ENCODE results near the gene CSF1R. TPM values are rescaled to one million over a fixed set of nuclear protein-coding genes. Genes with fewer than 3 reads are reported as not detected.

CSF1R gene
- total RNA-seq, 4 donors from 2014 or later, result 24.9 to 51.7 (median 31.5) TPM

DNA sequence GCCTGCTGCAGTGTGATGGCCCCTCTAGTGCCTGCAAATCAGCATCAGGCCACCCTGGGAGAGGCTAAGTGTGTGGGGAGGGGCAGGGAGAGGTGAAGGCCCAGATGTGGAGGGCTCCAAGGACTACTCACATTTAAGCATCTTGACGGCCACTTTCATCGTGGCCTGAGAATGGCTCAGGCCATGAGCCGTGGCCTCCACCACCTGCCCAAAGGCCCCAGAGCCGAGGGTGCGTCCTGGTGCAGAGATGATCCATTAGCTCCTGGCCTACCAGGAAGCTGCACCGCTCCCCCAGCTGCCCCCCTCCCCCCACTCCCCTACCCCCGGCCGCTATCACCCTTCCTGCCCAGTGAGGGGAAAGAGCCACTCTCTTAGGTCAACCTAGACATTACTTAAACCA lies 38.2 kb upstream of the CSF1R start:
- 92% methylated on average over 6 of the region's 8 CpGs for WGBS

DNA sequence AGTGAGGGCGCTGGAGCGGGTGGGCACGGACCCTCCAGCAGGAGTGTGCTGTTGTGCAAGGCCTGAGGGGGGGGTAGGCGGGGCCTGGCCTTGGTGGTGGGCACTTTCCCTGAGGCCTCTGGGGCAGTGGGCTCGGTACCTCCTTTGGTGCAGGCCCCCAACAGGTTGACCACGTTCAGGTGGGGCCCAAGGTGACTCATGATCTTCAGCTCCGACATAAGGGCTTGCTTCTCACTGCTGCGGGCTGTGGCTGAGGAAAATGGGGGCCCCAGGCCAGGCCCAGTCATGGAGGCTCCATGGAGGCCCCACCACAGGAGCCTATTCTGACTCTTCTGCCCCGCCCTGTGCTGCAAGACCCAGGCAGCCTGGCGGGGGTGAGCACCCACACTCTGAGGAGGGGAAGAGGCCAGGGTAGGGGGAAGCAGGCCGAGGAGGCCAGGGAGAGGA lies 37.8 kb upstream of the CSF1R start:
- no peaks in the 10 kb centered on the region for H3K9me3 ChIP-seq
- no peak overlapping the region for H3K27ac ChIP-seq (replicated peaks in 1 of 4)
- no peak for TF ChIP-seq POLR2A (IDR thresholded peaks at IDR 0.05; ENCODE audit: low read depth)
- TF ChIP-seq POLR2AphosphoS5 (IDR thresholded peaks at IDR 0.05), result no peak
- no peak for TF ChIP-seq CTCF (IDR thresholded peaks at IDR 0.05)
- TF ChIP-seq EP300 (IDR thresholded peaks at IDR 0.05), result no peak
- no peak overlapping the region for H3K4me3 ChIP-seq
- peaks cover 0 to 5% (median 0%) of the 10 kb centered on the region in 4 donors for H3K4me1 ChIP-seq
- no peaks in the 10 kb centered on the region for H3K27me3 ChIP-seq
- no CpG with 5 or more reads among the region's 11 CpGs for WGBS
- intact Hi-C loops (cut with DNase I), result no loop called here
- H3K36me3 ChIP-seq, result peaks cover 56 to 97% (median 87%) of the 10 kb centered on the region in 4 donors
- no peak for DNase-seq (ENCODE audit: extremely low spot score)

More for the DNA sequence above, 38.2 kb upstream of the CSF1R start:
- H3K4me1 ChIP-seq, result peaks cover 2 to 9% (median 3%) of the 10 kb centered on the region in 4 donors
- H3K36me3 ChIP-seq, result peaks cover 51 to 97% (median 87%) of the 10 kb centered on the region in 4 donors
- no peak overlapping the region for H3K4me3 ChIP-seq
- TF ChIP-seq EP300 (IDR thresholded peaks at IDR 0.05) (no peak), CTCF (IDR thresholded peaks at IDR 0.05) (no peak), POLR2A (IDR thresholded peaks at IDR 0.05; ENCODE audit: low read depth) (no peak)
- no peaks in the 10 kb centered on the region for H3K9me3 ChIP-seq
- no peak for DNase-seq (ENCODE audit: extremely low spot score)
- intact Hi-C loops (cut with DNase I), result no loop called here
- H3K27ac ChIP-seq (replicated peaks in 1 of 4), result no peak overlapping the region
- H3K27me3 ChIP-seq, result no peaks in the 10 kb centered on the region

GRCh38 chr5:150123542-150123941 lies 37.2 kb upstream of the CSF1R start:
- intact Hi-C loops (cut with DNase I), result no loop called here
- no peak for DNase-seq (ENCODE audit: extremely low spot score)
- peaks cover 61 to 97% (median 87%) of the 10 kb centered on the region in 4 donors for H3K36me3 ChIP-seq
- 76% methylated on average over 4 of the region's 4 CpGs for WGBS
- peaks cover 0 to 2% (median 0%) of the 10 kb centered on the region in 4 donors for H3K4me1 ChIP-seq
- no peak overlapping the region for H3K27ac ChIP-seq (replicated peaks in 1 of 4)
- TF ChIP-seq POLR2A (IDR thresholded peaks at IDR 0.05; ENCODE audit: low read depth) (no peak), EP300 (IDR thresholded peaks at IDR 0.05) (no peak), POLR2AphosphoS5 (IDR thresholded peaks at IDR 0.05) (no peak), CTCF (IDR thresholded peaks at IDR 0.05) (no peak)
- H3K27me3 ChIP-seq, result no peaks in the 10 kb centered on the region
- no peaks in the 10 kb centered on the region for H3K9me3 ChIP-seq
- H3K4me3 ChIP-seq, result no peak overlapping the region

DNA sequence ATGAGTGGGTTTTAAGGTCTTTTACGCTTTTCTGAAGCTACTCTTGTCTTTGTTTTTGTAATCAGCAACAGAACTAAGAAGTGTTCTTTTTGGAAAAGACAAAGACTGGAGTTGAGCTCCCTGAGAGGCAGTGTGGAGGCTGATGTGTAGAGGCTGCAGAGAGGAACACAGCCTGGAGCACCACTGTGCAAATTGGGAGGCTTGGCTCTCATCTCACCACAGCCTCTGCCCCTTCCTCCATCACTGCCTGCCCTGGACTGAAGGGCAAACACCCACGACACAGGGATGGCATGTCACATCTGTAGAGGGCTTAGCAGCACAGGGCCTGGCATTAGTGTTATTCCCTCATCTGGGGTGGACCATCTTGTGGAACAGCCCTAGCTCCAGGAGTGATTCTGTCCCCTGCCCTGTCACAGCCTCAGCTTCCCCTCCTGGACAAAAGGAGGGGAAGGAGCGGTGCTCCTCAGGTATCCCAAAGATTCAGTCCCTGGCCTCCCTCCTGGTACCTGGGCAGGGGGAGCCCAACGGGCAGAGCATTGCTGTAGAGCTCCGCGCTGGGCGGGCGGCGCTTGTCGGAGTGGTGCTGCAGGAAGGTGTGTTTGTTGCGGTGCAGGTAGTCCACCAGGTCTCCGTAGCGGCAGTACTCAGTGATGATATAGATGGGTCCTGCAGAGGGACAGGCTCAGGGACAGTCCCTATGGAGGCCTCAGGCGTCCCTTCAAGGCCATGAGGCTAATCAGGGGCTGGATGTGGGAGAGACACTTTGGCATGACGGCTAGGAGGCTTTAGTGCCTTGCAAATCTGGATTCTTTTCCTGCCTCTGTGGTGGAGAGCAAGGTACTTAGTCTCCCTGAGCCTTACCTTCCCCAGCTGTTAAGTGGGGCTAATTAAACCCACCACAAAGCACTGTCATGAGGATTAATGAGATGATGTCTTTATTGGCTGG lies 36.5 kb upstream of the CSF1R start:
- Histone ChIP-seq H3K4me3 (no peak overlapping the region), H3K9me3 (no peaks in the 10 kb centered on the region), H3K27me3 (no peaks in the 10 kb centered on the region), H3K27ac (replicated peaks in 1 of 4) (no peak overlapping the region), H3K36me3 (peaks cover 68 to 98% (median 89%) of the 10 kb centered on the region in 4 donors), H3K4me1 (no peaks in the 10 kb centered on the region)
- TF ChIP-seq CTCF (IDR thresholded peaks at IDR 0.05) (no peak), POLR2AphosphoS5 (IDR thresholded peaks at IDR 0.05) (no peak), EP300 (IDR thresholded peaks at IDR 0.05) (no peak), POLR2A (IDR thresholded peaks at IDR 0.05; ENCODE audit: low read depth) (no peak)
- 94% methylated on average over 15 of the region's 15 CpGs for WGBS
- intact Hi-C loops (cut with DNase I), result no loop called here
- no peak for DNase-seq (ENCODE audit: extremely low spot score)

Data from esophagus muscularis mucosa (tissue), 4 donors.